ENCODE results near the gene WNT6.

WNT6 gene

GRCh38 chr2:218896501-218897393, 37.1 kb downstream of the WNT6 start:
- Histone ChIP-seq H3K27ac (ENCODE audit: low read depth, low read length) (peak overlapping the region; percentile 96), H3K36me3 (ENCODE audit: low read length) (no peaks in the 10 kb centered on the region), H3K4me3 (ENCODE audit: insufficient read depth, low read length, poor library complexity, severe bottlenecking) (peak overlapping the region; percentile 40), H3K9me2 (replicated peaks; ENCODE audit: insufficient read depth, low read length) (no peaks in the 10 kb centered on the region), H4K20me1 (ENCODE audit: low read depth, low read length) (no peaks in the 10 kb centered on the region), H3K9me3 (ENCODE audit: insufficient read depth, low read length) (no peaks in the 10 kb centered on the region), H3K27me3 (ENCODE audit: low read length) (no peaks in the 10 kb centered on the region), H2AFZ (ENCODE audit: low read depth, low read length, severe bottlenecking) (peak overlapping the region; percentile 43), H3K79me2 (ENCODE audit: insufficient read depth, low read length) (no peaks in the 10 kb centered on the region; the same call in 1 of the 2 replicates), H3F3A (ENCODE audit: insufficient read depth) (peaks cover 45% of the 10 kb centered on the region), H3K9ac (ENCODE audit: low read length) (peak overlapping the region; percentile 64), H3K4me2 (ENCODE audit: low read depth, low read length, poor library complexity, severe bottlenecking) (peak overlapping the region; percentile 88)
- TF ChIP-seq CTCF (IDR thresholded peaks at IDR 0.05; ENCODE audit: insufficient read depth, low read length, poor library complexity, severe bottlenecking), result no peak
- no peak for TF ChIP-seq EZH2phosphoT487 (conservative IDR thresholded peaks at IDR 0.05; ENCODE audit: low read length)

GRCh38 chr2:218897394-218898108, 37.9 kb downstream of the WNT6 start:
- H3K4me3 ChIP-seq (ENCODE audit: insufficient read depth, low read length, poor library complexity, severe bottlenecking), result peak overlapping the region; percentile 40

More at GRCh38 chr2:218897394-218898108, 37.9 kb downstream of the WNT6 start:
- peak overlapping the region; percentile 88 for H3K4me2 ChIP-seq (ENCODE audit: low read depth, low read length, poor library complexity, severe bottlenecking)
- H2AFZ ChIP-seq (ENCODE audit: low read depth, low read length, severe bottlenecking), result peak overlapping the region; percentile 43
- H3K9me2 ChIP-seq (replicated peaks; ENCODE audit: insufficient read depth, low read length), result no peaks in the 10 kb centered on the region
- peaks cover 39% of the 10 kb centered on the region for H3F3A ChIP-seq (ENCODE audit: insufficient read depth)
- no peaks in the 10 kb centered on the region for H4K20me1 ChIP-seq (ENCODE audit: low read depth, low read length)
- peak overlapping the region; percentile 96 for H3K27ac ChIP-seq (ENCODE audit: low read depth, low read length)
- no peaks in the 10 kb centered on the region for H3K36me3 ChIP-seq (ENCODE audit: low read length)
- TF ChIP-seq CTCF (IDR thresholded peaks at IDR 0.05; ENCODE audit: insufficient read depth, low read length, poor library complexity, severe bottlenecking), result no peak
- TF ChIP-seq EZH2phosphoT487 (conservative IDR thresholded peaks at IDR 0.05; ENCODE audit: low read length), result no peak
- no peaks in the 10 kb centered on the region; the same call in 1 of the 2 replicates for H3K79me2 ChIP-seq (ENCODE audit: insufficient read depth, low read length)
- H3K9ac ChIP-seq (ENCODE audit: low read length), result peak overlapping the region; percentile 64
- H3K9me3 ChIP-seq (ENCODE audit: insufficient read depth, low read length), result no peaks in the 10 kb centered on the region
- H3K27me3 ChIP-seq (ENCODE audit: low read length), result no peaks in the 10 kb centered on the region
